ENCODE data around the gene CRTAC1.

CRTAC1 gene

GRCh38 chr10:97922022-97922758 is 108.2 kb downstream of the CRTAC1 start:
- H2AFZ ChIP-seq (ENCODE audit: low read length) = no peak overlapping the region
- H2BK120ac ChIP-seq (ENCODE audit: low read depth, low read length) = no peak overlapping the region
- H3K14ac ChIP-seq (ENCODE audit: low read length) = no peak overlapping the region
- no peak overlapping the region for H3K4me2 ChIP-seq (ENCODE audit: insufficient read depth, low read length, poor library complexity, severe bottlenecking)
- H3K9me3 ChIP-seq (replicated peaks in 1 of 2; ENCODE audit: control insufficient read depth in 2 of 2, insufficient read depth in 1 of 2, low read depth in 1 of 2, low read length in 2 of 2) = peaks cover 0 to 1% of the 10 kb centered on the region in 2 donors
- no peaks in the 10 kb centered on the region for H3K36me3 ChIP-seq (replicated peaks in 1 of 2; ENCODE audit: control insufficient read depth in 2 of 2, insufficient read depth in 2 of 2, low read length in 2 of 2)
- no peak overlapping the region for H2BK15ac ChIP-seq (ENCODE audit: low read length)
- H2BK5ac ChIP-seq (ENCODE audit: low read length) = no peak overlapping the region
- no peak overlapping the region for H3K4me3 ChIP-seq (ENCODE audit: low read length in 2 of 2)
- no peak overlapping the region for H3K18ac ChIP-seq (ENCODE audit: low read length)
- no CpG with 5 or more reads among the region's 12 CpGs for WGBS, 2 donors (ENCODE audit: extremely low coverage in 2 of 2, insufficient read length in 2 of 2, insufficient replicate concordance in 1 of 2)
- H3K27ac ChIP-seq (replicated peaks; ENCODE audit: low read length) = no peak overlapping the region
- H2AK5ac ChIP-seq (ENCODE audit: low read depth, low read length) = no peak overlapping the region
- no peak overlapping the region for H4K8ac ChIP-seq (ENCODE audit: low read depth, low read length)
- H3K79me1 ChIP-seq (ENCODE audit: low read depth, low read length) = no peaks in the 10 kb centered on the region
- no peak overlapping the region for H2BK12ac ChIP-seq (ENCODE audit: low read length)
- no peak overlapping the region for H3K4ac ChIP-seq (ENCODE audit: low read length)
- H3K9ac ChIP-seq (ENCODE audit: low read depth, low read length, poor library complexity) = no peak overlapping the region
- no peak overlapping the region for H3K23ac ChIP-seq (ENCODE audit: low read depth, low read length, poor library complexity)
- H3K27me3 ChIP-seq (ENCODE audit: control insufficient read depth in 3 of 3, insufficient read depth in 3 of 3, low read depth in 1 of 3, low read length in 3 of 3) = peaks cover 0 to 16% (median 0%) of the 10 kb centered on the region in 3 experiments
- peaks cover 0 to 7% of the 10 kb centered on the region in 2 donors for H3K4me1 ChIP-seq (ENCODE audit: control insufficient read depth in 2 of 2, insufficient read depth in 1 of 2, low read depth in 1 of 2, low read length in 2 of 2)
- DNase-seq (ENCODE audit: low spot score) = no peak
- H4K91ac ChIP-seq (ENCODE audit: low read depth, low read length, poor library complexity) = no peak overlapping the region

- no peak overlapping the region for H2AK5ac ChIP-seq (ENCODE audit: low read depth, low read length)
- H3K36me3 ChIP-seq (replicated peaks in 1 of 2; ENCODE audit: control insufficient read depth in 2 of 2, insufficient read depth in 2 of 2, low read length in 2 of 2) = no peaks in the 10 kb centered on the region
- no peak overlapping the region for H4K91ac ChIP-seq (ENCODE audit: low read depth, low read length, poor library complexity)
- H3K9me3 ChIP-seq (replicated peaks in 1 of 2; ENCODE audit: control insufficient read depth in 2 of 2, insufficient read depth in 1 of 2, low read depth in 1 of 2, low read length in 2 of 2) = peaks cover 0 to 1% of the 10 kb centered on the region in 2 donors
- H2BK120ac ChIP-seq (ENCODE audit: low read depth, low read length) = no peak overlapping the region
- no peak overlapping the region for H3K18ac ChIP-seq (ENCODE audit: low read length)
- no peak overlapping the region for H3K4me3 ChIP-seq (ENCODE audit: low read length in 2 of 2)
- no peak for DNase-seq (ENCODE audit: low spot score)
- no peak overlapping the region for H3K9ac ChIP-seq (ENCODE audit: low read depth, low read length, poor library complexity)
- no CpG with 5 or more reads among the region's 4 CpGs for WGBS, 2 donors (ENCODE audit: extremely low coverage in 2 of 2, insufficient read length in 2 of 2, insufficient replicate concordance in 1 of 2)
- H2BK12ac ChIP-seq (ENCODE audit: low read length) = no peak overlapping the region
- H3K4me1 ChIP-seq (ENCODE audit: control insufficient read depth in 2 of 2, insufficient read depth in 1 of 2, low read depth in 1 of 2, low read length in 2 of 2) = peaks cover 0 to 7% of the 10 kb centered on the region in 2 donors
- H3K79me1 ChIP-seq (ENCODE audit: low read depth, low read length) = no peaks in the 10 kb centered on the region
- no peak overlapping the region for H3K4me2 ChIP-seq (ENCODE audit: insufficient read depth, low read length, poor library complexity, severe bottlenecking)
- H3K14ac ChIP-seq (ENCODE audit: low read length) = no peak overlapping the region
- H3K27ac ChIP-seq (replicated peaks; ENCODE audit: low read length) = no peak overlapping the region
- H2BK5ac ChIP-seq (ENCODE audit: low read length) = no peak overlapping the region
- no peak overlapping the region for H3K23ac ChIP-seq (ENCODE audit: low read depth, low read length, poor library complexity)
- H2AFZ ChIP-seq (ENCODE audit: low read length) = no peak overlapping the region
- no peak overlapping the region for H2BK15ac ChIP-seq (ENCODE audit: low read length)
- no peak overlapping the region for H4K8ac ChIP-seq (ENCODE audit: low read depth, low read length)
- H3K27me3 ChIP-seq (ENCODE audit: control insufficient read depth in 3 of 3, insufficient read depth in 3 of 3, low read depth in 1 of 3, low read length in 3 of 3) = peaks cover 0 to 11% (median 0%) of the 10 kb centered on the region in 3 experiments
- H3K4ac ChIP-seq (ENCODE audit: low read length) = no peak overlapping the region
Measured at GRCh38 chr10:97921581-97922021, 108.8 kb downstream of the CRTAC1 start.

GRCh38 chr10:97920865-97921264 is 109.6 kb downstream of the CRTAC1 start:
- Histone ChIP-seq H3K18ac (ENCODE audit: low read length) (no peak overlapping the region), H3K4me2 (ENCODE audit: insufficient read depth, low read length, poor library complexity, severe bottlenecking) (no peak overlapping the region), H4K91ac (ENCODE audit: low read depth, low read length, poor library complexity) (no peak overlapping the region), H2BK120ac (ENCODE audit: low read depth, low read length) (no peak overlapping the region), H3K14ac (ENCODE audit: low read length) (no peak overlapping the region), H3K4me1 (ENCODE audit: control insufficient read depth in 2 of 2, insufficient read depth in 1 of 2, low read depth in 1 of 2, low read length in 2 of 2) (peaks cover 0 to 7% of the 10 kb centered on the region in 2 donors), H3K9ac (ENCODE audit: low read depth, low read length, poor library complexity) (no peak overlapping the region), H2BK5ac (ENCODE audit: low read length) (no peak overlapping the region), H2BK12ac (ENCODE audit: low read length) (no peak overlapping the region), H3K9me3 (replicated peaks in 1 of 2; ENCODE audit: control insufficient read depth in 2 of 2, insufficient read depth in 1 of 2, low read depth in 1 of 2, low read length in 2 of 2) (peaks cover 0 to 1% of the 10 kb centered on the region in 2 donors), H3K79me1 (ENCODE audit: low read depth, low read length) (no peaks in the 10 kb centered on the region), H3K4ac (ENCODE audit: low read length) (no peak overlapping the region), H3K4me3 (ENCODE audit: low read length in 2 of 2) (no peak overlapping the region), H3K27ac (replicated peaks; ENCODE audit: low read length) (no peak overlapping the region), H2AK5ac (ENCODE audit: low read depth, low read length) (no peak overlapping the region), H2AFZ (ENCODE audit: low read length) (no peak overlapping the region), H3K36me3 (replicated peaks in 1 of 2; ENCODE audit: control insufficient read depth in 2 of 2, insufficient read depth in 2 of 2, low read length in 2 of 2) (no peaks in the 10 kb centered on the region), H3K27me3 (ENCODE audit: control insufficient read depth in 3 of 3, insufficient read depth in 3 of 3, low read depth in 1 of 3, low read length in 3 of 3) (peaks cover 0 to 15% (median 0%) of the 10 kb centered on the region in 3 experiments), H3K23ac (ENCODE audit: low read depth, low read length, poor library complexity) (no peak overlapping the region), H2BK15ac (ENCODE audit: low read length) (no peak overlapping the region), H4K8ac (ENCODE audit: low read depth, low read length) (no peak overlapping the region)
- no peak for DNase-seq (ENCODE audit: low spot score)
- WGBS, 2 donors (ENCODE audit: extremely low coverage in 2 of 2, insufficient read length in 2 of 2, insufficient replicate concordance in 1 of 2) = no CpG with 5 or more reads among the region's 4 CpGs

- Histone ChIP-seq H3K36me3 (replicated peaks in 1 of 2; ENCODE audit: control insufficient read depth in 2 of 2, insufficient read depth in 2 of 2, low read length in 2 of 2) (no peaks in the 10 kb centered on the region), H3K4ac (ENCODE audit: low read length) (no peak overlapping the region), H3K4me2 (ENCODE audit: insufficient read depth, low read length, poor library complexity, severe bottlenecking) (no peak overlapping the region), H3K9ac (ENCODE audit: low read depth, low read length, poor library complexity) (no peak overlapping the region), H2BK120ac (ENCODE audit: low read depth, low read length) (no peak overlapping the region), H3K27me3 (ENCODE audit: control insufficient read depth in 3 of 3, insufficient read depth in 3 of 3, low read depth in 1 of 3, low read length in 3 of 3) (peaks cover 0 to 15% (median 0%) of the 10 kb centered on the region in 3 experiments), H2AK5ac (ENCODE audit: low read depth, low read length) (no peak overlapping the region), H4K8ac (ENCODE audit: low read depth, low read length) (no peak overlapping the region), H2AFZ (ENCODE audit: low read length) (no peak overlapping the region), H3K27ac (replicated peaks; ENCODE audit: low read length) (no peak overlapping the region), H2BK5ac (ENCODE audit: low read length) (no peak overlapping the region), H4K91ac (ENCODE audit: low read depth, low read length, poor library complexity) (no peak overlapping the region), H2BK15ac (ENCODE audit: low read length) (no peak overlapping the region), H3K18ac (ENCODE audit: low read length) (no peak overlapping the region), H3K4me3 (ENCODE audit: low read length in 2 of 2) (no peak overlapping the region), H3K23ac (ENCODE audit: low read depth, low read length, poor library complexity) (no peak overlapping the region), H3K9me3 (replicated peaks in 1 of 2; ENCODE audit: control insufficient read depth in 2 of 2, insufficient read depth in 1 of 2, low read depth in 1 of 2, low read length in 2 of 2) (peaks cover 0 to 1% of the 10 kb centered on the region in 2 donors), H3K4me1 (ENCODE audit: control insufficient read depth in 2 of 2, insufficient read depth in 1 of 2, low read depth in 1 of 2, low read length in 2 of 2) (peaks cover 0 to 7% of the 10 kb centered on the region in 2 donors), H3K79me1 (ENCODE audit: low read depth, low read length) (no peaks in the 10 kb centered on the region), H2BK12ac (ENCODE audit: low read length) (no peak overlapping the region), H3K14ac (ENCODE audit: low read length) (no peak overlapping the region)
- no CpG with 5 or more reads among the region's 3 CpGs for WGBS, 2 donors (ENCODE audit: extremely low coverage in 2 of 2, insufficient read length in 2 of 2, insufficient replicate concordance in 1 of 2)
- DNase-seq (ENCODE audit: low spot score) = no peak
Measured at GRCh38 chr10:97919012-97919411, 111.4 kb downstream of the CRTAC1 start.

Measured in neuronal stem cell (in vitro differentiated cells).